Measurements from ENCODE around the gene RBM18.

RBM18 gene

GRCh38 chr9:122212473-122213004, 52.1 kb downstream of the RBM18 start:
- no peak for TF ChIP-seq CTCF (IDR thresholded peaks at IDR 0.05; ENCODE audit: insufficient read depth, low read length, missing control alignments)
- no peak overlapping the region for H3K4me3 ChIP-seq (ENCODE audit: low read depth, low read length)
- ChIA-PET CTCF (no interaction called here), POLR2A (interaction anchor here (0.6 kb wide), 1 partner anchor 132 kb away, joined by 3 read pairs; no protein-coding TSS in a partner anchor)
- DNase-seq (ENCODE audit: low read depth, low spot score): no peak

GRCh38 chr9:122209451-122209850, 55.2 kb downstream of the RBM18 start:
- H3K4me3 ChIP-seq (ENCODE audit: low read depth, low read length): no peak overlapping the region
- CTCF ChIA-PET: interaction anchor here (1.4 to 1.5 kb wide), 2 partner anchors 86 to 110 kb away, joined by 4 to 6 read pairs; no protein-coding TSS in a partner anchor
- no peak for TF ChIP-seq CTCF (IDR thresholded peaks at IDR 0.05; ENCODE audit: insufficient read depth, low read length, missing control alignments)
- POLR2A ChIA-PET: no interaction called here
- no peak for DNase-seq (ENCODE audit: low read depth, low spot score)

GRCh38 chr9:122207096-122207495, 57.5 kb downstream of the RBM18 start:
- no peak overlapping the region for H3K4me3 ChIP-seq (ENCODE audit: low read depth, low read length)
- POLR2A ChIA-PET: interaction anchor here (0.6 kb wide), 1 partner anchor 43 kb away, joined by 3 read pairs; no protein-coding TSS in a partner anchor

GRCh38 chr9:122206118-122207046, 58.3 kb downstream of the RBM18 start:
- no peak overlapping the region for H3K4me3 ChIP-seq (ENCODE audit: low read depth, low read length)
- POLR2A ChIA-PET: interaction anchor here (0.6 kb wide), 1 partner anchor 42 kb away, joined by 3 read pairs; no protein-coding TSS in a partner anchor
- CTCF ChIA-PET: interaction anchor here (0.5 to 0.7 kb wide), 2 partner anchors 257 to 527 kb away, joined by 3 read pairs; no protein-coding TSS in a partner anchor
- no peak for TF ChIP-seq CTCF (IDR thresholded peaks at IDR 0.05; ENCODE audit: insufficient read depth, low read length, missing control alignments)
- peak; percentile 42 for DNase-seq (ENCODE audit: low read depth, low spot score)

More at GRCh38 chr9:122207096-122207495, 57.5 kb downstream of the RBM18 start:
- no peak for DNase-seq (ENCODE audit: low read depth, low spot score)
- TF ChIP-seq CTCF (IDR thresholded peaks at IDR 0.05; ENCODE audit: insufficient read depth, low read length, missing control alignments): no peak
- CTCF ChIA-PET: no interaction called here

GRCh38 chr9:122205176-122205575, 59.5 kb downstream of the RBM18 start:
- TF ChIP-seq CTCF (IDR thresholded peaks at IDR 0.05; ENCODE audit: insufficient read depth, low read length, missing control alignments): no peak
- POLR2A ChIA-PET: no interaction called here
- no peak overlapping the region for H3K4me3 ChIP-seq (ENCODE audit: low read depth, low read length)
- CTCF ChIA-PET: no interaction called here
- DNase-seq (ENCODE audit: low read depth, low spot score): no peak

GRCh38 chr9:122204491-122204890, 60.1 kb downstream of the RBM18 start:
- ChIA-PET CTCF (interaction anchor here (1.3 kb wide), 1 partner anchor 12 kb away, joined by 3 read pairs; no protein-coding TSS in a partner anchor), POLR2A (no interaction called here)

More at GRCh38 chr9:122204491-122204890, 60.1 kb downstream of the RBM18 start:
- no peak overlapping the region for H3K4me3 ChIP-seq (ENCODE audit: low read depth, low read length)
- TF ChIP-seq CTCF (IDR thresholded peaks at IDR 0.05; ENCODE audit: insufficient read depth, low read length, missing control alignments): no peak
- DNase-seq (ENCODE audit: low read depth, low spot score): no peak

Measured in AG04449 (cell line).